CD4-positive, alpha-beta T cell treated with Interleukin-1 beta for 1 hour (primary cell): ENCODE measurements around the gene SERPINE3.

Experiments
- DNase-seq, 2 donors: peaks; one replicate each; pipeline ENCODE4 v3.0.0-alpha.2; 2020 to 2022

The SERPINE3 gene

DNA sequence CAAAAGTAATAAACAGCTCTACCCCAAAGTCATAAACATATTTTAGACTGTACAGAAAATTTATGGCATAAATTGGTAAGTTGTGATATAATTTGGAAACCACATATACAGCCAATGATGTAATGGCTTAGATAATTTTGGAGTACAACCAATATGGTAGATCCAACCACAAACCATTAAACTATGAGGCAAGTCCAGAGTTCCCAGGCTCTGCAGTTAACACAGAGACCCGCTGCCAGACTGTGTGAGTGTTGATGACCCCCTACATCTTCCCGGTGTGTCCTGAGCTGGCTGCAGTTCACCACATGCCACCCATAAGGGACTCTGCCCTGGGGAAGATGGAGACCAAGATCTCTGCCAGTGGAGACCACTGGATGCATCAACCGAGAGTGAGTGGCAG lies 9.9 kb upstream of the SERPINE3 start:
- DNase-seq, result no peak

DNA sequence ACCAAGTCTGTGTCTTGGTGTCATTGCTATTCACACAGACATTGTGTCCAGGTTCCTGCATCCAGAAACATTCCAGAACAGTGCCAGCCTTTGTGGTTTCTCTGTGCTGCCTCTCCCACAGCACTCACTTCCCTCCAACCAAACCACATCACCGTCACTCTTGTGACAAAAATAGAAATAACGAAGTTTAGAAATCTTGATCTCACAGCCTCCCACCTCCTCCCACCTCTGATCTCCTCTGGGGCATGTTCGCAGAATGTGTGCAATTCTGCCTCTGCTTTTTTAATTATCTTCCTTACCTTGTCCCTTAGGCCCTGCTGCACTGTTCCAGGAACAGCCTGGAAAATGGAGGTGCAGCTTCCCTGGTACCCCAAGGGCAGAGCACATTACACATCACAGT lies 8.7 kb upstream of the SERPINE3 start:
- DNase-seq, result no peak

DNA sequence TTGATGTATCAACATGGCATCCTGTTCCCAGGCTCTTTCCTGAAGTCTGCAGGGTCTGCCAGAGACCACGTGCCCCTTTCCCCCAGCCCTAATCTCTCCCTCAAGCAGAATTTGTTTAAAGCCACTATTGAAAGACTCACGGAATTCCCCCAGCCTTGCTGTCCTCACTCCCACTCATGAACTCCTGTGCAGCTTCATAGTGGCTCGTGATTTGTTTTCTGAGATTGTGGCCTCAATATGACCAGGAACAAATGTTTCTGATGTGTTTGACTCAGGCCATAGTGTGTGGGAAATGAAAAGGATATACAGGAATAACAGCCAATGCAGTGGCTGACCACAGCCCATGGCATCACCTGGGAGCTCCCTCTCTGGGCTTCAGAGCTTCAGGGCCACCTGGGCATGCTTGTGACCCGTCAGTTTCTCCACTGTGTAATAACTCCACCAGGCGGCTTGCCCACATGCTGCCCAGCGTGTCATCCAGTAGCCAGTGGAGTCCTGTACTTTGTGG lies 8.1 kb upstream of the SERPINE3 start:
- no peak for DNase-seq

DNA sequence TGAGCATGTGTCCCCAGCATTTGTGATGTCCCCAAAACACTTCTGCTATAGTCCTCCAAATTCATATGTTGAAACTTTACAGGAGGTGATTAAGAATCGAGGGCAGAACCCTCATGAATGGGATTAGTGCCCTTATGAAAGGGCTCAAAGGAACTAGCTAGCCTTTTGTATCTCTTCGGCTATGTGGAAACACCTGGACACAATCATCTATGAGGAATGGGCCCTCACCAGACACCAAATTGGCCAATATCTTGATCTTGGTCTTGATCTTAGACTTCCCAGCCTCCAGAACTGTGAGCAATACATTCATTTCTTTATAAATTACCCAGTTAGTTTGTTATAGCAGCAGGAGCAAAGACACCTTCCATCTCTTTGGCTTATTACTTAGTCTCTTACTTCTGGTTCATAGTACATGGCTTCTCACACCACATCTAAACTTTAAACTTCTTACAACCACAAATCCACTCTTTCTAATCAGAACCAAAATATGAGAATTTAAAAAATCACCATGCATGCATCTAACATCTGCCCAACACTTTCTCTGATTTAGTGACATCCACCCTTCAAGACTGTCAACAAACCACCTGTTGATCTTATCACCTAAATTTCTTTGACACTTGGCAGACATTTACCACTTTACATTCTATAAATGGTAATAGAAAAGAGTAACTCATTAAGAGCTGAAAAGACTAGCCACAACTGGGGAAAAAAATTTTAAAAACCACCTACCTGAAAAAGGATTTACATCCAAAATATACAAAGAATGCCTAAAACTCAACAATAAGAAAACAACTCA lies 6.7 kb upstream of the SERPINE3 start:
- no peak for DNase-seq

DNA sequence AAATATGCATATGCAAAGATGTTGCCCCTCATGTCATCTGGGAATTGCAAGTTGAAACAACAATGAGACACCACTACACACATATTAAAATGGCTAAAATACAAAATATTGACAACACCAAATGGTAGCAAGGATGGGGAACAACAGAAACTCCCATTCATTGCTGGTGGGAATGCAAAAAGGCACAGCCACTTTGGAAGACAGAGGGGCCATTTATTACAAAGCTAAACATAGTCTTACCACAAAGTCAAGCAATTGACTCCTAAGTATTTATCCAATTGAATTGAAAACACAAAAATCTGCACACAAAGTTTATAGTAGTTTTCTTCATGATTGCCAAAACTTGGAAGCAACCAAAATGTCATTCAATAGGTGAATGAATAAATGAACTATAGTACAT lies 6.1 kb upstream of the SERPINE3 start:
- DNase-seq, result no peak

DNA sequence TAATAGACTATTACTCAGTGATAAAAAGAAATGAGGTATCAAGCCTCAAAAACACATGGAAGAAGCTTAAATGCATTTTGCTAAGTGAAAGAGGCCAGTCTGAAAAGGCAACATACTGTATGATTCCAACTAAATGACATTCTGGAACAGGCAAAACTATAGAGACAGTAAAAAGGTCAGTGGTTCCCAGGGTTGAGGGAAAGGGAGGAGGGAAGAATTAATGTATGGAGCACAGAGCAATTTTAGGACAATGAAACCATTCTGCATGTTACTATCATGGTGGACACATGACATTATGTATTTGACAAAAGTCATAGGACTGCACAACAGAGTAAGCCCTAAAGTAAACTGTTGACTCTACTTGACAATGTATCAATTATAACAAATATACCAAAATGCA lies 5.7 kb upstream of the SERPINE3 start:
- no peak for DNase-seq

DNA sequence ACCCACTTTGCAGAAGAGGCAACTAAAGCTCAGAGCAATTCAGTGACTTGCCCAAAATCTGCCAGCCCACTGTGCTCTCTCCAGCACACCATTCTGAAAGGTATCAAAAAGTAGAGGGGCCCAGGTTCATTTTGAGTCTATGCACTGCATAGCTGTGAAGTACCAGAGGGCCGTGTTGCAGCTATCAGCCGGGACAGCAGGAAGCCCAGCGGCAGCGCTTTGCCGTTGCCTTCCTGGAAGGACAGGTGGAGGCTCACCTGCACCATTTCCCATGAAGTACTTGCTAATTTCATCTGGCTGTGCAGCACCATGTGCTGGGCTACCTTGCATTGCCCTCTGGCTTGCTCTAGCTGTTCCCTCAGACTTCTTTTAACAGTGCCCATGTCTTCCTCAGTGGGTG lies 2.7 kb upstream of the SERPINE3 start:
- DNase-seq, result no peak

DNA sequence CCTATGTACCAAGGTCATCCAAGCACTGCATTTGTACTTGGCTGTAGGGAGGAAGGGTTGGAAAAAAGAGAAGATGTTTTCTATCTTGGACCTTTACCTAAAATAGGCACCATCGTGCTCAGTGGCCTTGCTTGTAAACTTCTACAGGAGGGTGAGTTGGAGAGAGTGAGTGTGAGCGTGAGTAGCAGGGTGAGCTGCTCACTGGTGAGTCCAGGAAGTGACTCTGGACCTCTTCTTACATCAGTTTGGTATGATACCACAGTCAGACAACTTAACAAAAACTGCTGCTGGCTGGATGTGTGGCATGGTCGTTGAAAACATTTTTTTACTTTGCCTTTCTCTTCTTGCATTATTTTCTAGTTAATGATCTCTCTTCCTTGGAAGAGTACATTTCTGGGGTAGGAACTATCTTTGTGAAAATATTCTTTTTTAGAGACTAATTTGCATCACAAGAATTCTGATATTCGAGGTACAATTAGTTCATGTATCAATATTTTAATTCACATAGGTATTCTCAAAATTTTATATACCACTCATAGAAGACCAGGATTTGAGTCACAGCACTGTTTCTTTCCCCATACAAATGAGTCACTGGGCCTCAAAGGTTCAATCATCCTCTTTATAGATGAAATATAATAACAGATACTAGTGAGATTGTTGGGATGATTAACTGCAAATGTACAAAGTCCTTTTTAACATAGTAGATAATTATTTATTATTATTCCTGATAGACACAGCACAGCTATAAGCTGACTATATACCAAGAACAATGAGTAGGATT lies 651 bp downstream of the SERPINE3 start:
- no peak for DNase-seq

DNA sequence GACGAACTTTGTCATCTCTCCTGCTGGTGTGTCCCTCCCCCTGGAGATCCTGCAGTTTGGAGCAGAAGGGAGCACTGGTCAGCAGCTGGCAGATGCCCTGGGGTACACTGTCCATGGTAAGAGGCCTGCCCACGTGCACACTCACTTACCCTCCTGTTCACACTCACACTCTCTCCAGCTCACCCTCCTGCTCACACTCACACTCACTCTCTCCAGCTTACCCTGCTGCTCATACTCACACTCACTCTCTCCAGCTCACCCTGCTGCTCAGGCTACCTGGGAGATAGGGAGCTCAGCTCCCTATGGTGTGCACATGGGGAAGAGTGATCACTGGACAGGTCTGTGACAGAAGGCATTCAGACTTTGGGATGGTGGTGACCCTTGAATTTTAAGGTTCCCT lies 1.7 kb downstream of the SERPINE3 start:
- no peak for DNase-seq

DNA sequence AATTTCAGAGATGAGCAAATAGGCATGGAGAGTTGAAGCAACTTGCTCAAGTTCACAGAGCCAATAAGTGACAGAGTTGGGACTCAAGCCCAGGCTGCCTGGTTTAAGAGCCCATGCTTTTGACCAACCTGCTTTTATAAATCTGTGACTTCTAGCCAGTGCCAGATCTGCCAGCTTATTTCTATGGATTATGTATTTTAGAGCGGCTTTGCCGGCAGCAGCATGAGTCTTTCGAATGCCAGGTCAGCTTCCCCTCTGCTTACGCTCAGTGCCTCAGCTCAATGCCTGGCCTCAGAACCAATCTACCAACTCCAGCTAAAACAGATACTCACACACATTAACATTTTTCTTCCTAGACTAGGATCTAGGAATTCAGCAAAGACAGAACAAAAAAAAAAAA lies 2.3 kb downstream of the SERPINE3 start:
- no peak for DNase-seq

DNA sequence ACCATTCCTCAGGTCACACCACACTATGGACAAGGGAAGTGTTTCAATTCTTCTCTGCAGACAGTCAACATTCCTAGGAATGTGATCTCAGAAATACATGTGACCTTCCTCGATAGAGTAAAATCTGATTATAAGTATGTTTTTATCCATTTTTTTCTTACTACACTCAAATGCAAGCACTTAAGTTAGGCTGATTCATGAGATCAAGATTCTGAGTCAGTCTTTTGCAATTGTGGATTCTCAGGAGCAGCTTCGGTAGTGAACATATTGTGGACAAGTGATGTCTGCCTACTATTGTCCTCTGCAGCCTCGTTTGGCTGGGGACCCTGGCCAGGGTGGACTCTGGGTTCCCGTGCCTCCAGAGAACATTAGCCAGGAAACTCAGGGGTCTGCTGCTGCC lies 3.2 kb downstream of the SERPINE3 start:
- DNase-seq, result no peak

DNA sequence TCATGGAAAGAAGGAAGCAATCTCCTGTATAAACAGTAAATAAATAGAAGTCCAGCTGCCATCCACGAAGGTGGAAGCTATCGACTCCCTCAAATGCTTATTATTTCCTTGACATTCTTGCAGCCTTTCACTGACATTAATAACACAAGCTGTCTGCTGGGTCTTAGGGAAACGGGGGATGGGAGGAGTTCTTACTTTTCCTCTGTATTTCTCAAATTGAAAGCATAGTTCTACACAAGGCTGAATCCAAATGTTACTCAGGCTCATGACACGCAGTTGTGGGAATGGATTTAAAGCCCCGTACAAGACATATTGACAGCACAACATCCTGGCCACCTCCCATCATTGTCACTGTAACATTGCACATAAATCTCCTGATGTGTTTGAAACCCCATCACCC lies 4.0 kb downstream of the SERPINE3 start:
- no peak for DNase-seq

DNA sequence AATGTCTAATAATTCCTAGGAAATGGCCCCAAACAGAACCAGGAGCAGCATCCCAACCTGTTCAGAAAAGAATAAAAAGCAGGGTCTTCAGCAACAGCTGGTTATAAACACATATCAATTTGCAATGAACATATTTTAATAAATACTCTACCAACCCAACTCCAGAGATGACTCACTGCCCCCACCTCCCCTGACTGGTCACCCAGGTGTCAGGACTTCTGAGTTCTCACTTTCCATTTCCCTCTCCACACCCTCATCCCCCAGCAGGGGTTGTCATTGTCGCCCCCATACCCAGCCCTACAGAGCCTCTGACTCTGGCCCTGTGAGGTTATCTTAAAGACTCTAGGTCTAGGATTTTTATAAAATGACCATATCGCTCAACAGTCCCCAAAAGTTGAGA lies 6.9 kb downstream of the SERPINE3 start:
- no peak for DNase-seq

DNA sequence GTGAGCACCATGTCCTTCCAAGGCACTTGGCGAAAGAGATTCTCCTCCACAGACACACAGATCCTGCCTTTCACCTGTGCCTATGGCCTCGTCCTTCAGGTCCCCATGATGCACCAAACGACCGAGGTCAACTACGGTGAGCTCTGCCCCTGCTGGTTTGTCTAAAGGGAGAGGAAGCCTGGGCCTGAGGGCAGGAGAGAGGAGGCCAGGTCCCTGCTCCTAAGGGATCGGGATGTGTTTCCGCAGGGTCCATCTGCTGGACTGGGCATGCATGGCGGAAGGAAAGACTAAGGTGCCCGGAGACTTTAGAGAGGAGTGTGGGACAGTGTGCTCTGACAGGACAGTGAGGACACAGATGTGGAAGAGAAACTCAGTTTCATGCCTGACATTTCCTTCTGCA lies 7.6 kb downstream of the SERPINE3 start:
- DNase-seq, result no peak

DNA sequence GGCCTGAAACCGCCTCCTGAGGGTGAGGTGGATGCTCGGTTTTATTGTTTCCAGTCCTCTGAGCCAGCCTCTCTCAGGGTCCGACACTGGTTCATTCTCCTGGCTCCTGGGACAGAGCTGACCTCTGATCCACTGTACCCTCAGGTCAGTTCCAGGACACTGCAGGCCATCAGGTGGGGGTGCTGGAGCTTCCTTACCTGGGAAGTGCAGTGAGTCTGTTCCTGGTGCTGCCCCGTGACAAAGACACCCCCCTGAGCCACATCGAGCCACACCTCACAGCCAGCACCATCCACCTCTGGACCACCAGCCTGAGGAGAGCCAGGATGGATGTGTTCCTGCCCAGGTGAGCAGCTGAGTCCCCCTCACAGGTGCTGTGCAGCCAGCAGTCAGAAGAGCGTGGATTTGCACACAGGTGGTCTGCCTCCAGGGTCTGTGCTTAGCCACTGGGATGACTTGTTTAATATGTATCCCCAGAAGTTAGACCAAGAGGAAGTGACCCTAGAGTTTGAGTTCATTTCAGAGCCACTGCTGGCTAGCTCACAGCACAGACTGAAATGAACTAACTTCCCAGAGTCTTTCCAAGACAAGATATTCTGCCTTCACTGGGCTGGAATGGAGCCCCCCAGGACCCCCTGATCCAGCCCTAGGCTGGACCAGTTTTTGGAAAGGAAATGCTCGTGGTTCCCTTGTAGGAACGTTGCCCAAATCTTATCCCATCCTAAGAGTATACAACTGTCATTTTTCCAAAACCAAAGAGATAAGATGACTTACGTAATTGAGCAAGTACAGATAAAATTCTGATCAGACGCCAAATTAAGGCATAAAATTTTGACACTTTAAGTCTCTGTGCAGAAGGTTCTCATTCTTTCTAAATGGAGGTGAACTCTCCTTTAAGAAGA lies 8.8 kb downstream of the SERPINE3 start:
- DNase-seq, result no peak

DNA sequence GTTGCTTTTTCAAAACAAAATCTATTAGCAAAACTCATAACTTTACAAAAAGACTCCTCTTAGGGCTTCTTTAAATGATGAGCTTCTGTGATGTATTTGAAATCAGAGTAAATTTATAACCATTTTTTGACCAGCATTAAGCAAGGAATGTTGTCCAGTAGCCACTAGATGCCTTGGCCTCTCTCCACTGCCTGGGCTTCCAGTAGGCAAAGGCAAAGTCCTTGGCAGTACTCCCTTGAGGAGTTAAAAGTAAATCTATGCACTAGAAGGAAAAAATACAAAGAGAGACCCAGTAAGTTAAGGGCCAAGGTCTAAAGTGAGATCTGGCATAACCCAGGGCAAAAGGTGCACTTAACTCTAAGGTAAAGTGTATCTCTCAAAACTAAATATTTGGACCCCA lies 9.5 kb downstream of the SERPINE3 start:
- no peak for DNase-seq

DNA sequence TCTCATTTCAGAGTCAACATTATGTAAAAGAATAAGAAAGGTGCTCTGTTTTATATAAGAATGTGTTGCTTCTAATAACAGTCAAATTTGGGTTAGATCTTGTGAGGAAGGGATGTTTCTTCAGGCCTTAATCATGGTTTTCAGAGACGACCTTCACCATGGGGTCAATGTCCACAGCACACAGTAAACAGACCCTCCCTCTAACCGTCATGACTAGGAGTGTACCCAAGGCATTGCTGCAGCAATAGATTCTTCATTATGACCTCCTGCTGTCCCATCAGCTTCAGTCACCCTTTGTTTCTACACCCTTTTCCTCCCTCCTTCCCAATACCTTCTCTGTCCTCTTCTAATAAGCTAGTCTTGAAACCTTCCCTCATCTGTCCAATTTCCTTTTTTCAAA lies 15.7 kb downstream of the SERPINE3 start:
- no peak for DNase-seq

DNA sequence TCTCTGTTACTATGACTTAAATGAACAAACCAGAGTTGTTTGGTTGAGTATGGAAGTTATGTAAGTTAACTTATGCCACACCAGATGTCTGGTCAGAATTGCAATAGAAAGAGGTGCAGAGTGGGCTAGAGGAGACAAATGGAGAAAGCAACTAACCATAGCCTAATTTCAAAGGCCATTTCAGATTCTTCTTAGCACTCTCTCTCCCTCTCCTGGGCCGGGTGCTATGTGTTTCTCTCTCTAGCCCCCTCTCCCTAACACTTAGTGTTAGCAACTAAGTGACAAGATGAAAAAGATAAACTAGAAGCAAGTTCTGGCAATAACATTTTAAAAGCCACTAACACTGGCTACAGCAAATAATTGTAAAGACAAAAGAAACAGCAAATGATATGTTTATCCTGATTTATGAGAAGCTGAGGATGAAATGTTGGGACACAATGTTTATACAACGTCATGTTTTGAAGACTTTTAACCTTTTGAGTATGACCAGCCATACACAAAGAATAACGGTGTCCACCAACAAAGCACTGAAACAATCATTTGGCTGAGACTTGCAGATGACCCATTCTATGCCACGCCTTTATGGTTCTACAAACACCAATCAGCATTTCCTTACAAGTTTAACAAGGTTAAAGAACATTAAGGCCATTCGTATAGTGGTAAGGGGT lies 18.6 kb downstream of the SERPINE3 start:
- DNase-seq, result no peak

DNA sequence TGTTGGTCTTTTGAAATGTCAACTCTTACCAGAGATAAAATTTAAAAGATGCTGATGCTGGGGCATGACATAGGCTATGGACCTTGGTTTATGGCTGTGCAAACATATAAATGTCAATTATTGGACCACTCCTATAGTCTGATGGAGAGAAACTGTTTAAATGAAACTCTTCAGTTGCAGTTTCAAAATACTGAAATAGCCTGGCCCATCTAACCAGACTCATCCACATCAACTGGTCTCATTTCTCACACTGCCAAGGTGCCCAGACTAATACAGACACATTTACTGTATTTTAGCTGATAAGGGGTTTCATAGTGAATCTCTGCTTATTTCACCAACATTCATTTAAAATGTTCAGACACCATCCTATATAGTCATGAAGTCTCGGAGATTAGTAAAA lies 19.9 kb downstream of the SERPINE3 start:
- no peak for DNase-seq

DNA sequence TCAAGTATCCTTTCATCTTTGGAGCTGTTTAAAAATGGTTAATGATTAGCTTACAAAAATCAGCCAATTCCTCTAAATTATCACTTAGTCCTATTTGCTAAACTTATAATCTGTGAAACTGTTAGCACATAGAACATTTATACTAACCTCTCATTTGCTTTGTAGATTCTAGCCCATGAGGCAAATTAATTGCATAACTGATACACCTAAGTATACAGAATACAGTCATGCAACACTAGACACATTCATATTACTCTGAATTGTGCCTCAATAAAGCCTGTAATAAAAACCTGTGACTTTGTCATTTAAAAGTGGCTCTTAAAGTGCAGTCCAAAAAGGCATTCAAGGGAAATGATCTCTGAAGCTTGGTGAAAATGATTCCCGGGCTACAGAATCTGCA lies 21.0 kb downstream of the SERPINE3 start:
- no peak for DNase-seq

DNA sequence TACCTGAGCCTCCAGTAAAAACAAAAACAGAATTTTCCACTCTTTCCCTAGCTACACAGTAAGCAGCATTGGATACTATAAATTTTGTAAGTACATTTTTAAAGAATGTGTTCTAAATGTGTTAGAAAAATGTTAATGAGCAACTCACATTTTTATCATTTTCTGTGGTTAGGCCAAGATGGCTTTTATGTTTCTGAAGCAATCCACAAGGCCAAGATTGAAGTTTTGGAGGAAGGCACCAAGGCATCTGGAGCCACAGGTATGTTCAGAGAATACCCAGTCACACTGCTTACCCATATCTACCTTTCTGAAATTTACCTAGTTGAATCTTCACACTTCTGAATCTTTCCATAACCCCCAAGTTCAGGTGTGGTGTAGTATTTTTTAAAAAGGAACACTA lies 21.6 kb downstream of the SERPINE3 start:
- DNase-seq, result no peak

DNA sequence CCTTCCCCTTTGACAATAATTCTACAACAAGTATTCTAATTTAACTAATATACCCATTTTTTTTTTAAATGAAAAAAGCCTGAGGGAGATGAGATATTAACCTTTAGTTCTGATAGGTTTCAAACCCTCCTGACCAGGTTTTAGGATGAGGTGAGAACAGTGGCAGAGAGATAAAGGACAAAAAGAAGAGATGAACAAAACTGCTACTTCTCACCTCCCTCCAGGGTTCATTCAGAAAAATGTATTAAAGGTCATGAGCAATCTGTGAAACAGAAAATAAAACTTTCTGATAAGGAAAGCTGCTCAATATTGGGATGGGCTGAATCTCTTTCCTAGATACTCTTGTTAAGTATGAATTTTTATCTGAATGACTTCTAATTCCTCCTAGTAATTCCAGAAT lies 24.1 kb downstream of the SERPINE3 start:
- no peak for DNase-seq
